ENCODE results near the gene PCDHGA11. TPM values are rescaled to one million over a fixed set of nuclear protein-coding genes. Genes with fewer than 3 reads are reported as not detected.

PCDHGA11 gene
- total RNA-seq, 1 donor: 17.8 TPM

DNA sequence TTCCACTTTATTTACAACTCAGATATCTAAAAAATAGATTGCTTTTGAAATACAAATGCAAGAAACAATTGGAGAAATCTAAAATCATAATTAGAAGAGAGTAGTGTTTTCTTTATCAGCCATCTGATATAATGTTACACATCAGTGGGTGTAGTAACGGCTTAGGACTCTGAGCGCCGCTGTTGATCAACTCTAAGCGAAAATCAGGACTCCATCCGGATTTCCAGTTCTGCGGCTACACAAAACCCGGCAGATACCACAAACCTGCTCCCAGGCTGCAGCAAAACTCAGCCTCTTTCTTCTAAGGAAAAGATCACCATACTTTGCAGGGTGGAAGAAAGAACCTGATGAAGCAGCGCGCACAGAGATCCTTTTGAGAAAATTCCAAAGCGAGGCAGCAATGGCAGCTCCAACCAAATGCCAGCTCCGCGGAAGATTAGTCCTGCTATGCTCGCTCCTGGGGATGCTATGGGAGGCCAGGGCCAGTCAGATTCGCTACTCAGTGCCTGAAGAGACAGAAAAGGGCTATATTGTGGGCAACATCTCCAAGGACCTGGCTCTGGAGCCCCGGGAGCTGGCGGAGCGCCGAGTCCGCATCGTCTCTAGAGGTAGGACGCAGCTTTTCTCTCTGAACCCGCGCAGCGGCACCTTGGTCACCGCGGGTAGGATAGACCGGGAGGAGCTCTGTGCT lies 18.2 kb upstream of the PCDHGA11 start, which contains the start of gene PCDHGA9:
PCDHGA9 (plus strand) TSS at position 226 of the 691 bp plus-strand sequence; CDS start at position 401, 175 bp downstream.
- H3K4me3 ChIP-seq (ENCODE audit: low read depth, low read length): peak within 1 kb of the TSS; percentile 56
- TF ChIP-seq, protein P1, sequence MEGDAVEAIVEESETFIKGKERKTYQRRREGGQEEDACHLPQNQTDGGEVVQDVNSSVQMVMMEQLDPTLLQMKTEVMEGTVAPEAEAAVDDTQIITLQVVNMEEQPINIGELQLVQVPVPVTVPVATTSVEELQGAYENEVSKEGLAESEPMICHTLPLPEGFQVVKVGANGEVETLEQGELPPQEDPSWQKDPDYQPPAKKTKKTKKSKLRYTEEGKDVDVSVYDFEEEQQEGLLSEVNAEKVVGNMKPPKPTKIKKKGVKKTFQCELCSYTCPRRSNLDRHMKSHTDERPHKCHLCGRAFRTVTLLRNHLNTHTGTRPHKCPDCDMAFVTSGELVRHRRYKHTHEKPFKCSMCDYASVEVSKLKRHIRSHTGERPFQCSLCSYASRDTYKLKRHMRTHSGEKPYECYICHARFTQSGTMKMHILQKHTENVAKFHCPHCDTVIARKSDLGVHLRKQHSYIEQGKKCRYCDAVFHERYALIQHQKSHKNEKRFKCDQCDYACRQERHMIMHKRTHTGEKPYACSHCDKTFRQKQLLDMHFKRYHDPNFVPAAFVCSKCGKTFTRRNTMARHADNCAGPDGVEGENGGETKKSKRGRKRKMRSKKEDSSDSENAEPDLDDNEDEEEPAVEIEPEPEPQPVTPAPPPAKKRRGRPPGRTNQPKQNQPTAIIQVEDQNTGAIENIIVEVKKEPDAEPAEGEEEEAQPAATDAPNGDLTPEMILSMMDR (IDR thresholded peaks at IDR 0.05; ENCODE audit: insufficient read depth, low read length): peak; percentile 48
- peak; percentile 59 for DNase-seq (ENCODE audit: low read depth)

GRCh38 chr5:141403387-141403786 lies 17.5 kb upstream of the PCDHGA11 start:
- H3K4me3 ChIP-seq (ENCODE audit: low read depth, low read length): no peak overlapping the region
- DNase-seq (ENCODE audit: low read depth): no peak
- TF ChIP-seq, protein P1 (IDR thresholded peaks at IDR 0.05; ENCODE audit: insufficient read depth, low read length): no peak

DNA sequence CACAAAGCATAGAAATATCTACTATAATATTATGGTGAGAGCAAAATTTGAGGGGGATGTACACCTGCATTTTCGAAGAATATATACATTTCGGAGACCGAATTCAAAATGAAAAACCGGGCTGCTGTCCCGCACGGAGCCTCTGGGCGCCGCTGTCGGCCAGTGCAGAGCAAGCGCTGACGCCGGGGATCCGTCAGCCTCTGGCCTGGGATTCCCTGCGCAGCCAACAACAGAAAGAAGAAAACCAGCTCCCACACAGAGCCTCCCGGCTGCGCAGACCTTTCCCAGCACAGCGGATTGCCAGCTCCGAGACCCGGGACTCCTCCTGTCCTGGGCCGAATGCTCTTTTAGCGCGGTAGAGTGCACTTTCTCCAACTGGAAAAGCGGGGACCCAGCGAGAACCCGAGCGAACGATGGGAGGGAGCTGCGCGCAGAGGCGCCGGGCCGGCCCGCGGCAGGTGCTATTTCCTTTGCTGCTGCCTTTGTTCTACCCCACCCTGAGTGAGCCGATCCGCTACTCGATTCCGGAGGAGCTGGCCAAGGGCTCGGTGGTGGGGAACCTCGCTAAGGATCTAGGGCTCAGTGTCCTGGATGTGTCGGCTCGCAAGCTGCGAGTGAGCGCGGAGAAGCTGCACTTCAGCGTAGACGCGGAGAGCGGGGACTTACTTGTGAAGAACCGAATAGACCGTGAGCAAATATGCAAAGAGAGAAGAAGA lies 12.9 kb upstream of the PCDHGA11 start, which contains the start of gene PCDHGB6:
PCDHGB6 (plus strand) TSS at position 232 of the 716 bp plus-strand sequence; CDS start at position 414, 182 bp downstream.
- peak within 1 kb of the TSS; percentile 56 for H3K4me3 ChIP-seq (ENCODE audit: low read depth, low read length)
- TF ChIP-seq, protein P1 (IDR thresholded peaks at IDR 0.05; ENCODE audit: insufficient read depth, low read length): peak; percentile 83
- peak; percentile 61 for DNase-seq (ENCODE audit: low read depth)

DNA sequence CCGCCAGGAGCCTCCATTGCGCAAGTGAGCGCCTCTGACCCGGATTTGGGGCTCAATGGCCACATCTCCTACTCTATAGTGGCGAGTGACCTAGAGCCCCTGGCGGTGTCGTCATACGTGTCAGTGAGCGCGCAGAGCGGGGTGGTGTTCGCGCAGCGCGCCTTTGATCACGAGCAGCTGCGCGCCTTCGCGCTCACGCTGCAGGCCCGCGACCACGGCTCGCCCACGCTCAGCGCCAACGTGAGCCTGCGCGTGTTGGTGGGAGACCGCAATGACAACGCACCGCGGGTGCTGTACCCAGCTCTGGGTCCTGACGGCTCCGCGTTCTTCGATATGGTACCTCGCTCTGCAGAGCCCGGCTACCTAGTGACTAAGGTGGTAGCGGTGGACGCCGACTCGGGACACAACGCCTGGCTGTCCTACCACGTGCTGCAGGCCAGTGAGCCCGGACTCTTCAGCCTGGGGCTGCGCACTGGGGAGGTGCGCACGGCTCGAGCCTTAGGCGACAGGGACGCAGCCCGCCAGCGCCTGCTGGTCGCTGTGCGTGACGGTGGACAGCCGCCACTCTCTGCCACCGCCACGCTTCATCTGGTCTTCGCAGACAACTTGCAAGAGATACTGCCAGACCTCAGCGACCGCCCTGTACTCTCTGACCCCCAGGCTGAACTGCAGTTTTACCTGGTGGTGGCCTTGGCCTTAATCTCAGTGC lies 11.1 kb upstream of the PCDHGA11 start:
- TF ChIP-seq, protein P1 (IDR thresholded peaks at IDR 0.05; ENCODE audit: insufficient read depth, low read length): no peak
- DNase-seq (ENCODE audit: low read depth): no peak
- no peak overlapping the region for H3K4me3 ChIP-seq (ENCODE audit: low read depth, low read length)

- DNase-seq (ENCODE audit: low read depth): no peak
- no peak overlapping the region for H3K4me3 ChIP-seq (ENCODE audit: low read depth, low read length)
- TF ChIP-seq, protein P1 (IDR thresholded peaks at IDR 0.05; ENCODE audit: insufficient read depth, low read length): no peak
These were observed 9.3 kb upstream of the PCDHGA11 start for GRCh38 chr5:141411575-141411974.

DNA sequence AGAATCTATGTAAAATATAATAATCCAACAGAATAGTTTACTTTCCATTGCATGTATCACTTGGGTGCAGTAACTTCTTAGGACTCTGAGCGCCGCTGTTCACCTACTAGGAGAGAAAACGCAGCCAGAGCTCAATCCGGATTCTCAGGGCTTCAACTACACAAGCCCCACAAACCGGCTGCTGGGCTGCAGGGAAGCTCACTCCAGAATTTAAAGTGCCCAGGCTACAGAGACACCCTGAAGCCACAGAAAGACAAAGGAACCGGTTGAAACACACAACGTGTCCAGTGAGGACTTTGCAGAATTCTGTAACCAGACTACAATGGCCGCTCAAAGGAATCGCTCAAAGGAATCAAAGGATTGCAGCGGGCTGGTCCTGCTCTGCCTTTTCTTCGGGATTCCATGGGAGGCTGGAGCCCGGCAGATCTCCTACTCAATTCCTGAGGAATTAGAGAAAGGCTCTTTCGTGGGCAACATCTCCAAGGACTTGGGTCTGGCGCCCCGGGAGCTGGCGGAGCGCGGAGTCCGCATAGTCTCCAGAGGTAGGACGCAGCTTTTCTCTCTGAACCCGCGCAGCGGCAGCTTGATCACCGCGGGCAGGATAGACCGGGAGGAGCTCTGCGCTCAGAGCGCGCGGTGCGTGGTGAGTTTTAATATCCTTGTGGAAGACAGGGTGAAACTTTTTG lies 7.9 kb upstream of the PCDHGA11 start, which contains the start of gene PCDHGA10:
PCDHGA10 (plus strand) TSS at position 134 of the 686 bp plus-strand sequence; CDS start at position 323, 189 bp downstream.
- H3K4me3 ChIP-seq (ENCODE audit: low read depth, low read length): peak within 1 kb of the TSS; percentile 62
- DNase-seq (ENCODE audit: low read depth): peak; percentile 82
- TF ChIP-seq, protein P1 (IDR thresholded peaks at IDR 0.05; ENCODE audit: insufficient read depth, low read length): peak; percentile 76
